HepG2 (cell line): ENCODE measurements around the gene RPL35A. TPM values are rescaled to one million over a fixed set of nuclear protein-coding genes. Genes with fewer than 3 reads are reported as not detected.

Source experiments
- EHMT2 ChIP-seq: fragments of 200-600 bp; sonication (generic); IDR thresholded peaks from 2 replicates; pipeline ENCODE4 v1.7.0; 2017; ENCODE audit warnings: antibody characterized with exemption, low read depth, low read length, borderline replicate concordance
- GRHL1 ChIP-seq: sonication (generic); formaldehyde crosslinking; conservative IDR thresholded peaks from 2 replicates; pipeline ENCODE4 v1.8.0; 2022; ENCODE audit warnings: missing genetic modification reagents
- SP1 ChIP-seq, 2 experiments: fragments of 450-650 bp in 1 of 2; sonication (generic) in 1 of 2; formaldehyde crosslinking in 1 of 2; IDR thresholded peaks; 2 replicates each; pipeline versions ENCODE4 v1.4.0 to v1.6.1; 2016 to 2020; ENCODE audit warnings: missing genetic modification reagents in 1 of 2
- THAP7 ChIP-seq: sonication (generic); formaldehyde crosslinking; IDR thresholded peaks from 2 replicates; pipeline ENCODE4 v1.8.1; 2023; ENCODE audit warnings: mild to moderate bottlenecking, missing genetic modification reagents
- ZFP36L1 ChIP-seq: sonication (generic); formaldehyde crosslinking; IDR thresholded peaks from 2 replicates; pipeline ENCODE4 v1.8.0; 2022; ENCODE audit warnings: mild to moderate bottlenecking, missing genetic modification reagents, moderate library complexity
- ZKSCAN8 ChIP-seq: IDR thresholded peaks from 2 replicates; pipeline ENCODE4 v1.6.1; 2016; ENCODE audit warnings: borderline replicate concordance, missing genetic modification reagents, missing compliant biosample characterization
- ZNF512B ChIP-seq: sonication (generic); formaldehyde crosslinking; IDR thresholded peaks from 2 replicates; pipeline ENCODE4 v1.5.1; 2020; ENCODE audit warnings: missing genetic modification reagents, mild to moderate bottlenecking, borderline replicate concordance
- ZNF530 ChIP-seq: sonication (generic); formaldehyde crosslinking; IDR thresholded peaks from 2 replicates; pipeline ENCODE4 v1.5.0; 2020; ENCODE audit warnings: low read depth, mild to moderate bottlenecking, missing genetic modification reagents
- ZNF574 ChIP-seq: sonication (generic); formaldehyde crosslinking; IDR thresholded peaks from 2 replicates; pipeline ENCODE4 v1.4.0; 2020; ENCODE audit warnings: missing genetic modification reagents
- ZNF580 ChIP-seq: IDR thresholded peaks from 2 replicates; pipeline ENCODE4 v1.6.1; 2016; ENCODE audit warnings: low read depth, borderline replicate concordance
- ZNF720 ChIP-seq: sonication (generic); formaldehyde crosslinking; IDR thresholded peaks from 2 replicates; pipeline ENCODE4 v1.4.0; 2020; ENCODE audit warnings: missing genetic modification reagents
- ZNF740 ChIP-seq: sonication (generic); formaldehyde crosslinking; IDR thresholded peaks from 2 replicates; pipeline ENCODE4 v1.4.0; 2020; ENCODE audit warnings: missing genetic modification reagents
- ZNF780A ChIP-seq: sonication (generic); formaldehyde crosslinking; IDR thresholded peaks from 2 replicates; pipeline ENCODE4 v1.8.0; 2022; ENCODE audit warnings: mild to moderate bottlenecking, missing genetic modification reagents, moderate library complexity
- ZNF850 ChIP-seq: sonication (generic); formaldehyde crosslinking; conservative IDR thresholded peaks from 2 replicates; pipeline ENCODE4 v1.9.0; 2021; ENCODE audit warnings: mild to moderate bottlenecking, missing genetic modification reagents
- polyA plus RNA-seq, 8 experiments: library from polyadenylated mRNA; depleted of rRNA in 3 of 8; stranded (reverse) in 7 of 8; unstranded in 1 of 8; fragments of >200 nt; fragmentation: Illumina TruSeq in 4 of 8; extraction: Trizol in 4 of 8; gene quantifications; 2 replicates each; pipeline versions ENCODE4 v1.2.1 to v1.2.3, GENCODE V29; 2011 to 2016; ENCODE audit warnings: low read depth in 4 of 8, missing spikeins in 1 of 8, mixed read lengths in 1 of 8; ENCODE audit not compliant: insufficient read depth in 1 of 8
- total RNA-seq, 5 experiments: library from RNA; depleted of rRNA; stranded (reverse); fragments of >200 nt; fragmentation: Illumina TruSeq; extraction: Trizol; gene quantifications; 2 replicates each; pipeline ENCODE4 v1.2.3, GENCODE V29; 2016; ENCODE audit warnings: low read depth in 1 of 5

Gene RPL35A
- total and polyA plus RNA-seq, 2 of the 13 experiments (the other 11 are each of a cell fraction or from before 2014, with no cell fraction given), result 1,001 to 1,582 TPM

GRCh38 chr3:197906023-197906849 lies 43.8 kb upstream of the RPL35A start (continued):
- TF ChIP-seq ZNF574 (CRISPR knock-in tag), result no peak
- TF ChIP-seq SP1 (IDR thresholded peaks at IDR 0.05), result no peak
- TF ChIP-seq SP1 (CRISPR knock-in tag; IDR thresholded peaks at IDR 0.05), result peak; percentile 49; the same call in 1 of the 2 replicates
- no peak for TF ChIP-seq ZNF530 (CRISPR knock-in tag)
- no peak for TF ChIP-seq ZNF740 (CRISPR knock-in tag)
- TF ChIP-seq ZNF580 (CRISPR knock-in tag), result 0 out of 2 replicates have a peak, but pooled peaks have one; percentile 56
- TF ChIP-seq ZNF720 (CRISPR knock-in tag), result no peak
- no peak for TF ChIP-seq ZNF512B
- TF ChIP-seq GRHL1 (CRISPR knock-in tag), result no peak
- no peak for TF ChIP-seq ZFP36L1 (CRISPR knock-in tag)
- no peak for TF ChIP-seq EHMT2
- TF ChIP-seq ZNF850, result no peak
- TF ChIP-seq ZKSCAN8, result no peak
- TF ChIP-seq ZNF780A, result no peak
- no peak for TF ChIP-seq THAP7 (CRISPR knock-in tag)
